ENCODE measurements around the gene UBR3. TPM values are rescaled to one million over a fixed set of nuclear protein-coding genes. Genes with fewer than 3 reads are reported as not detected.

UBR3 gene
- total RNA-seq, 1 experiment from 2014 or later = 48.9 TPM

DNA sequence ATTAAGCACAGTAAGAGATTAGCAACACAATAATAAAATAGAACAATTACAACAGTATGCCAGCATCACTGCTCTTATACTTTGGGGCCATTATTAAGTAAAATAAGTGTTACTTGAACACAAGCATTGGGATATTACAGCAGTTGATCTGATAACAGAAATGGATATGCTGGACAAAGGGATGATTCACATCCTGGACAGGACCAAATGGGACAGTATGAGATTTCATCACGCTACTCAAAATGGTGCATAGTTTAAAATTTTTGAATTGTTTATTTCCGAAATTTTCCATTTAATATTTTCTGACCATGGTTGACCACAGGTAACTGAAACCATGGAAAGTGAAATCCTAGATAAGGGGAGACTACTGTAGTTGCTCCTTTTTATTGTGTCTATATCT, 138.2 kb downstream of the UBR3 start:
- no peak overlapping the region for H3K27ac ChIP-seq (ENCODE audit: low read depth, low read length, poor library complexity, severe bottlenecking)
- H3K9me3 ChIP-seq (ENCODE audit: low read depth, low read length, poor library complexity, severe bottlenecking) = peaks cover 4% of the 10 kb centered on the region
- no peaks in the 10 kb centered on the region for H3K36me3 ChIP-seq (ENCODE audit: insufficient read depth, low read length, poor library complexity, severe bottlenecking)
- no TSS peak for BruUV-seq (replicated peaks)
- ChIA-PET CTCF (no interaction called here), POLR2A (ENCODE audit: low non-redundant PET) (no interaction called here)
- no peaks in the 10 kb centered on the region for H3K4me1 ChIP-seq (ENCODE audit: insufficient read depth, low read length, poor library complexity, severe bottlenecking)
- no peak for DNase-seq (ENCODE audit: low spot score)
- no peaks in the 10 kb centered on the region for H3K27me3 ChIP-seq (replicated peaks; ENCODE audit: insufficient read depth, low read depth, low read length, poor library complexity)
- intact Hi-C loops (cut with micrococcal nuclease; ENCODE audit: unreplicated experiment) = no loop called here
- TF ChIP-seq, protein P1, sequence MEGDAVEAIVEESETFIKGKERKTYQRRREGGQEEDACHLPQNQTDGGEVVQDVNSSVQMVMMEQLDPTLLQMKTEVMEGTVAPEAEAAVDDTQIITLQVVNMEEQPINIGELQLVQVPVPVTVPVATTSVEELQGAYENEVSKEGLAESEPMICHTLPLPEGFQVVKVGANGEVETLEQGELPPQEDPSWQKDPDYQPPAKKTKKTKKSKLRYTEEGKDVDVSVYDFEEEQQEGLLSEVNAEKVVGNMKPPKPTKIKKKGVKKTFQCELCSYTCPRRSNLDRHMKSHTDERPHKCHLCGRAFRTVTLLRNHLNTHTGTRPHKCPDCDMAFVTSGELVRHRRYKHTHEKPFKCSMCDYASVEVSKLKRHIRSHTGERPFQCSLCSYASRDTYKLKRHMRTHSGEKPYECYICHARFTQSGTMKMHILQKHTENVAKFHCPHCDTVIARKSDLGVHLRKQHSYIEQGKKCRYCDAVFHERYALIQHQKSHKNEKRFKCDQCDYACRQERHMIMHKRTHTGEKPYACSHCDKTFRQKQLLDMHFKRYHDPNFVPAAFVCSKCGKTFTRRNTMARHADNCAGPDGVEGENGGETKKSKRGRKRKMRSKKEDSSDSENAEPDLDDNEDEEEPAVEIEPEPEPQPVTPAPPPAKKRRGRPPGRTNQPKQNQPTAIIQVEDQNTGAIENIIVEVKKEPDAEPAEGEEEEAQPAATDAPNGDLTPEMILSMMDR (conservative IDR thresholded peaks at IDR 0.05; ENCODE audit: low read depth, low read length) = no peak
- no peak for TF ChIP-seq EZH2 (IDR thresholded peaks at IDR 0.05; ENCODE audit: borderline replicate concordance, low read depth, low read length, poor library complexity, severe bottlenecking)
- H3K4me3 ChIP-seq (ENCODE audit: low read depth, low read length, poor library complexity, severe bottlenecking) = no peak overlapping the region

DNA sequence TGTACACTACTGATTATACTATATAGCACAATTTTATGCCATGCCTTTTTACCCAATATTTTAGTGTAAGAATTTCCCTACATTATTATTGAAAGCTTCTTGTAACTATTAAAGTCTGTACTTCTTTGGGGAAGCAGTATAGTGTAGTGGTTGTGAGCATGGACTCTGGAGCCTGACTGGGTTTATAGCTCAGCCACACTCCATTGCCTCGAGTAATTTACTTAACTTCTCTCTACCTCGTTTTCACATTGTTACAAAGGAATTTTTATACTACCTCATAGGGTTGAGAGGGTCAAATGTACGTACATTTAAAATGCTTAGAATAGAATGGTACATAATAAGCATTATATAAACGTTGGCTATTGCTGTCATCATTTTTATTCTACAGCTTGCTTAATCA, 139.2 kb downstream of the UBR3 start:
- POLR2A ChIA-PET (ENCODE audit: low non-redundant PET) = no interaction called here
- CTCF ChIA-PET = no interaction called here
- BruUV-seq (replicated peaks) = no TSS peak

GRCh38 chr2:169968743-169969142, 141.5 kb downstream of the UBR3 start:
- Histone ChIP-seq H3K27ac (ENCODE audit: low read depth, low read length, poor library complexity, severe bottlenecking) (no peak overlapping the region), H3K4me3 (ENCODE audit: low read depth, low read length, poor library complexity, severe bottlenecking) (no peak overlapping the region), H3K9me3 (ENCODE audit: low read depth, low read length, poor library complexity, severe bottlenecking) (peaks cover 4% of the 10 kb centered on the region), H3K27me3 (replicated peaks; ENCODE audit: insufficient read depth, low read depth, low read length, poor library complexity) (no peaks in the 10 kb centered on the region), H3K4me1 (ENCODE audit: insufficient read depth, low read length, poor library complexity, severe bottlenecking) (no peaks in the 10 kb centered on the region), H3K36me3 (ENCODE audit: insufficient read depth, low read length, poor library complexity, severe bottlenecking) (no peaks in the 10 kb centered on the region)
- intact Hi-C loops (cut with micrococcal nuclease; ENCODE audit: unreplicated experiment) = no loop called here
- CTCF ChIA-PET = no interaction called here
- POLR2A ChIA-PET (ENCODE audit: low non-redundant PET) = no interaction called here
- DNase-seq (ENCODE audit: low spot score) = no peak
- TF ChIP-seq, protein P1 (conservative IDR thresholded peaks at IDR 0.05; ENCODE audit: low read depth, low read length) = no peak
- no peak for TF ChIP-seq EZH2 (IDR thresholded peaks at IDR 0.05; ENCODE audit: borderline replicate concordance, low read depth, low read length, poor library complexity, severe bottlenecking)
- BruUV-seq (replicated peaks) = no TSS peak

More for the DNA sequence above, 139.2 kb downstream of the UBR3 start:
- Histone ChIP-seq H3K27me3 (replicated peaks; ENCODE audit: insufficient read depth, low read depth, low read length, poor library complexity) (no peaks in the 10 kb centered on the region), H3K27ac (ENCODE audit: low read depth, low read length, poor library complexity, severe bottlenecking) (no peak overlapping the region), H3K36me3 (ENCODE audit: insufficient read depth, low read length, poor library complexity, severe bottlenecking) (no peaks in the 10 kb centered on the region), H3K4me3 (ENCODE audit: low read depth, low read length, poor library complexity, severe bottlenecking) (no peak overlapping the region), H3K4me1 (ENCODE audit: insufficient read depth, low read length, poor library complexity, severe bottlenecking) (no peaks in the 10 kb centered on the region), H3K9me3 (ENCODE audit: low read depth, low read length, poor library complexity, severe bottlenecking) (peaks cover 4% of the 10 kb centered on the region)
- intact Hi-C loops (cut with micrococcal nuclease; ENCODE audit: unreplicated experiment) = no loop called here
- DNase-seq (ENCODE audit: low spot score) = no peak
- no peak for TF ChIP-seq EZH2 (IDR thresholded peaks at IDR 0.05; ENCODE audit: borderline replicate concordance, low read depth, low read length, poor library complexity, severe bottlenecking)
- TF ChIP-seq, protein P1 (conservative IDR thresholded peaks at IDR 0.05; ENCODE audit: low read depth, low read length) = no peak

Data from A673 (cell line).